SHP77 (cell line): ENCODE data around the gene IGFN1.

ENCODE experiments used
- DNase-seq, 2 experiments: peaks; one replicate each; lab custom pipeline; 2025; lab: John Stamatoyannopoulos, UW

IGFN1 gene

DNA sequence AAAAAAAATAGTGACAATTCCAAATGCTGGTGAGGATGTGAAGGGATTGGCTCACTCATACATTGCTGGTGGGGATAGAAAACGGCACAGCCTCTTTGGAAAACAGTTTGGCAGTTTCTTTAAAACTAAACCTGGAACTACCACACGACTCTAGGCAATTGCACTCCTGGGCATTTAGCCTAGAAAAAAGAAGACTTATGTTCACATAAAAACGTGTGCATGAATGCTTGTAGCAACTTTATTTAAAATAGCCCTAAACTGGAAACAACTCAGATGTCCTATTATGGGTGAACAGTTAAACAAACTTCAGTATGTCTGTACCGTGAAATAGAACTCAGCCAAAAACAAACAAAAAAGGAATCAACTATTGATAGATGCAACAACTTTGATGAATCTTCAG lies 26.9 kb upstream of the IGFN1 start:
- no peak for DNase-seq

DNA sequence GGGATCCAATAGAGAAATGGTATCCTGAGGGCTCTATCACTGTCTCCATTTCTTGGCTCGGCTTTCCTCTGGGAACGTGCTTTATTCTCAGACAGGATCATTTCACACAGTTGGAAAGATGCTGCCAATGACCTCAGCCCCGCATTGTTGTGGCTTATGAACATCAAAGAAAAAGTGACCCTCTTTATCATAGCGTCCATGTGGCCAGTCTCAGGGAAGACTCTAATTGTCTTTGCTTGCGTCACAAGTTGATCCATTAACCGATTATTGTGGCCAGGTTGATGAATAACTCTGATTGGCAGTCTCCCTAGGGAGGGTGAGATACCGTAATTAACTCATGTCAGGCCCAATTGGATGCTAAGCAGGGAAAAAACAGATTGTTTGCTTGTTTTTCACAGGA lies 26.0 kb upstream of the IGFN1 start:
- DNase-seq: no peak

DNA sequence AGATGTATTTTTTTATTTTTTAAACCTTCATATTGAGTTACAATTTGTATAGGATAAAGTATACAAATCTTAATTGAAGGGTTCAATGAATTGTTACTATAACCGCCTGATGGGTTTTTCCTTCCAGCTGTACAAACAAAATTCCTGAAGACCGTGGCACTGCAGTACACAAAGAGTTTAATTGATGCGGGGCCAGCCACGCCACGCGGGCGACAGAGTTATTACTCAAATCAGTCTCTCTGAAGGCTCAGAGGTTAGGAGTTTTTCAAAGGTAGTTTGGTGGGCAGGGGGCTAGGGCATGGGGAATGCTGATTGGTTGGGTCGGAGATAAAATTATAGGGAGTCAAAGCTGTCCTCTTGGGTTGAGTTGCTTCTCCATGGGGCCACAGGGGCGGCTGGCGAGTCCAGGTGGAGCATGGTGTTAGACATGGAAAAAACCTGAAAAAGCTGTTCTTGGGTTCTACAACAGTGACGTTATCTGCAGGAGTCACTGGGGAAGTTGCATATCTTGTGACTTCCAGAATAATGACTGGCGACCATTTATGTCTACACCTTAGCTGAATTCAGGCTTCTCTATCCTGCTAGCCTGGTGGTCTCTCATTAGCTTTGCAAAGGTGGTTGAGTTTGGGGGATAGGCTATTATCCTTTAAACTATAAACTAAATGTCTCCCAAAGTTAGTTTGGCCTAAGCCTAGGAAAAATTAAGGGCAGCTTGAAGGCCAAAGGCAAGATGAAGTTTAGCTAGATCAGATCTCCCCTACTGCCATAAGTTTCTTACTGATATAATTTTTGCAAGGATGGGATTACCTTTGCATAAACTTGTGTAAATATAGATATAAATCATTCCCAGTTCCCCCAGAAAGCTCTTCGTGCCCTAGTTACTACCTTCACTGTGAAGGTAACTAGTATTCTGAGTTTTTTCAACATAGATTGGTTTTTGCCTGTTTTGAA lies 23.3 kb upstream of the IGFN1 start:
- peak; percentile 67 to 78 for DNase-seq

DNA sequence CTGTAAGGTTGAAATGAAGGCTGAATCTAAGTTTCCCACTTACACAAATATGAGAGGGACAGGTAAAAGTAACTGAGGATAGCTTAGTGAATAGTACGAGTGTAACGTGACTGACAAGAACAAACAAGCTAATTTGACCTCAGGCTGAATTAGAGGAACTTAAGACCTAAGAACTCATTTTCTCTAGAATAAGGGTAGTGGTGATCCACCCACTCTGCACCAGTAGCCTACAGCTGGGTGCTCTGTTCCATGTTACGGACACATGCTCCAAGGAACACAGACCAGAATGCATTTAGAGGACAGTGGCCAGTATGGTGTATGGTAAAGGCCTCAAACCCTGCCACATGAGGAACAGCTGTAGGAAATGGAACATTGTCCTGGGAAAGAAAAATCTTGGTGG lies 21.4 kb upstream of the IGFN1 start:
- no peak for DNase-seq

DNA sequence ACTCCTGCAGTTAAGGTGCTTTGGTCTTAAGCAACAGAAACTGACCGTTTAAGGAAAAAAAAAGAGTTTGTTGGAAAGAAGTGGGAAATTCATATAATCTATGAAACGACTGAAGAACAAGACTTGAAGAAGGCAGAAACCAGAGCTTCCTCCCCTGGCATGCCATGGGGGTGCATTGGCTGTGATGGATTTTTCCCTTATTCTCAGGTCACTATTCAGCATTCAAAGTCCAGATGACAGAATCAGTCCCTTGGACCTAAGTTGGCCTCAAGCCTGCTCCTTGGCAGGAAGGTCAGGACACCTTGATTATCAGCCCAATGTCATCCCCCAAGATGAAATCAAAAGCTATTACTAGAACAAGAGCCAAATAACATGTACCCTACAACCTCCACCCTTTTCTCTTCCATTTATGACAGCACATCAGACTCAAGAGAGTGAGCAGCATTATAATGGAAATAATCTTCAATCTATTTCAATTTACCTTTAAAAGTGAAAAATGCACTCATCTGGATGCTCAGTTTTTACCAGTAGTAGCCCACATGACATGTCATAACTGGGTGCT lies 20.6 kb upstream of the IGFN1 start:
- DNase-seq: no peak

DNA sequence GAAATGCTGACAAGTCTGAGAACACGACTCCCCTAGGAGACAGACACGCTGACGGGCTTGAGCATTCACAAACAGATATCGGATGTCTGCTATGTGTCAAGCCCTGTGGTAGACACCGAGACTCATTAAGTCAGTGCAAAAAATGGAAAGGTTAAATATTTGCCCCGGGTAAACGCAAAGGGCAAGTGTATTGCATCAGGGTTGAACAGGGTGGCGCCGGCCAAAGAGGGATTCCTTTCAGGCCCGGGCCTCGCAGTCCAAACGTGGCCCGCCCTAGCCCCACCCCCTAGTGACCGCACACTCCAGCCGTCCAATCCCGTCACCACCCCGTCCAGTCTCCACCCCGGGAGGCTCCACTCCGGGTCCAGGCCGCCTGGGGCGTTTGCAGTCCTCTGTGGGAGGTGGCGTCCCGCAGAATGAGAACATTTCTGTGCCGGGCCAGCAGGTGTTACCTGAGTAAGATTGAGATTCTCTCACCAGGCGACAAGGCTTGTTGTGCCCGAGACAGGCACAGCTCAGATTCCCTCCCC lies 20.0 kb upstream of the IGFN1 start:
- DNase-seq: peak; percentile 95 to 96

DNA sequence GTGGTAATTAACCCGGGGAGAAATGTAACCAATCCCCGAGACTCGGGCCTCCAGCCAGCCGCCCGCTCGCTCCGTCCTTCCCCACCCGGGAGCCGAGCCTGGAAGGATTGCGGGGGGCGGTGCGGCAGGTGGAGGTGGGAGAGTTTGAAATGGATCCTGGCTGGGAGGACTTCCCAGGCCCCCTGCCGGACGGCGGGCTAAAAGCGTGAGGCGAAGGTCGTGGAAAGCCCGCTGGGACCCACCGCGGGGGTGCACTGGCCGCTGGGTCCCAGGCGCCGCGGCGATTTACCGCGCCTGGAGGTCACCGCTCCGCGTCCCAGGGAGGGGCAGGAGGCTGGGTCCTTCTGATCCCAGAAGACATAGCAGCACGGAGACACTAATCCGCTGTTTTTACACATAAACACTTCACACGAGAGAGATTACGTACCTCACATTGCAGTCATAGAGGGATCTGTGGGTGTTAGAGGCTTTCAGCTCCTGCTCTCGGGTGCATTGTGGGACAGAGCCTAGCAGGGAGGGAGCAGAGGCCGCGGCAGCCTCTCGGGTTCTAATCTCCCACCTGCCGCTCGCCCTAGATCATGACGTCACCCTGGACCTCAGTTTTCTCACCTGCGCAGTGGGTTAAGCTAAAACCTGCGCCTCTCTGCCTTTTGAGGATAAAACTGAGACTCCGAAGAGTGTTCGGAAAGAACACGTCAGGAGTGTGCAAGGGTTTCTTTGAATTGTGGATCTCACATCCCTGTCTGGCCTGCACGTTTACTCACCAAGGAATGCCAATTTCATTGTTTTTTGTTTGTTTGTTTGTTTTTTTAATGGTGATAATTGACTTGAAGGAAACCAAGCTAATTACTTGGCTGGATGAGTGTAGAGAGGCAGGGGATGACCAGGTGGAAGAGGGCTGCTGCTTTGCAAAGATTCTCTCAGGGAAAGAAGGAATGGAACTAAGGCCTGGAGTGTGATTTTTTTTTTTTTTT lies 19.3 kb upstream of the IGFN1 start:
- peak; percentile 73 to 81 for DNase-seq

DNA sequence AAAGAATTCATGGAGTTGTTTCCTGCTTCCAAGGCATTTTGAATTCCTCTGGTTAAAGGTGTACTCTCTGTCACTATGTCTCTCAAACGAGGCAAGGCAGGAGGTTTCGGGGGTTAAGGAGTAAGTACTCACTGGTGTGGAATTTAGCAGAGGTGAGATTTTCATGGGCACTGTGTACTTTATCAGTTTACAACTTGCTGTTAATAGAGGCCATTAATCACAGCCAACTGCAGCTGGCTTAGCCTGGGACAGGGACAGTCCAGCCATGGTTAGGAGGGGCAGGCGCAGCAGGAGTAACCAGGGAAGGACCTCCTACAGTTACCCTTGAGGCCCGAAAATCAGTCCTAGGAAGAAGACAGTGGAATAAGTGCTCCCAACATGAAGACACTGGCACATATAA lies 18.3 kb upstream of the IGFN1 start:
- DNase-seq: no peak

DNA sequence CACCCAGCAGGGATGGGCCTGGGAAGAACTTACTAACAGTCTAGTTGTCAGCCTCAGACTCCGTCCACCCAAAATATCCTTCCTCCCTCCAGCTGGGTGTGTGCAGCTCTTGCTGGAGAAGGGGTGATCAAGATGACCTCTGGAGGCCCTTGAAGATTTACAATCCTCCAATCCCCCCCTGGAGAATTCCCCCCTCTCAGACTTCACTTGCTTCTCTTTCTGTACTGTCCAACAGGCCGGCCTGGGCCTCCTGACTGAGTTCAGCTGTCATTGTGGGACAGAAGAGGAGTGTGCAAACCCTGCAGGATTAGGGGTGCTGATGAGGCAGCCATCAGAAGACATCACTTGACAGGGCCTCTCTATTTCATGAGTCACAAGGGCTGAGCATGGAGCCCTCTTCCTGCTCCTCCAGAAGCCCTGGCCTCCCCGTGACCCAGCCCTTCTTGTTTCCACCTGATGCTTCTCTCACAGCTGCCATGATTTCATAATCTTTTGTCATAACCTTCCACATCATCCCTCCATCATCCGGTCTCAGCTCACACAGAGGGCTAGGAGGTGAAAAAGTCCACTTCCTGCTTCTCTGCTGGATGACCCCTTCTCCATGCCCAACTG lies 17.5 kb upstream of the IGFN1 start:
- DNase-seq: no peak

DNA sequence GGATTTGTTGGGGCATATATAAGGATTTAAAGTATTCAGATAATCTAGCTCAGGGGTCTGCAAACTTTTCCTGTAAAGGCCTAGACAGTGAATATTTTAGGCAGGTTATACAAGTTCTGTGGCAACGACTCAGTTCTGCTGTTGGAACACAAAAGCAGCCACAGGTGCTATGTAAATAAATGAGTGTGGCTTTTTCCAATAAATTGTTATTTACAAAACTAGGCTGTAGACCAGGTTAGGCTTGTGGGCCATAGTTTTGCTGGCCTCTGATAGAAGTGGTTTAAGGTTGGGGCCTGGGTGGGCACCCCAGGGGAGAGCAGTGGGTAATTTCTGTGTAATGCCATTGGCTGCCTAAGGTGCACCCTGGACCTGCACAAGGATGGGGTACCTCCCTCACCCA lies 16.9 kb upstream of the IGFN1 start:
- DNase-seq: no peak

DNA sequence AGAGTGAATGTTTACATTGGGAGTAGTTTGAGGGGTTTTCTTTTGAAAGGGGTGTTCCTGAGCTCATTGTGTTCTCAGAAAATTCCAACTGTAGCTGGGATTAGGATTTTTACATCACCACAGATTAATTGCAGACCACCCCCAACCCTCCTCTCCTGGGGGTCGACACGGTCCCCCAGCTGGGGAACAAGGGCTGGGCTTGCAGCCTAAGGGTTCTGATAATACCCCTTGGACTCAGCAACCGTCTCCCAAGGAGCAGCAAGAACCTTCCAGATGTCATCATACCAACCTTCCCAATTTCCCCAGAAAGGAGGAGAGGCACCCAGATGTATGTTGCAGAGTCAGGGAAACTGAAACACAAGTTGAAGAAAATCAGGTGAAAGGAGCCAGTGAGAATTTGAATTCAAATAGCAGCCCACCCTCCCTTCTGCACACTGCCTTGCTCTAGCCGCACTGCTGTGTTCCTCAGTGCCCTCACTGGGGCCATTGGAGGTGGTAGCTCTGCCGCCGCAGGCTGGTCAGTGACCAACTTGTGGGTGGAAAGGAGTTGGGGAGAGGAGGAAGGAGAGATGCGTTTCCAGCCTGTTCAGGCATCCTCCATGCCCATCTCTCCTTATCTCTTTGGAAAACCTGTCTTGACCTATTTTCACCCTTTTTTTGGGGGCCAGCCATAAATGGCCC lies 14.7 kb upstream of the IGFN1 start:
- DNase-seq: no peak

DNA sequence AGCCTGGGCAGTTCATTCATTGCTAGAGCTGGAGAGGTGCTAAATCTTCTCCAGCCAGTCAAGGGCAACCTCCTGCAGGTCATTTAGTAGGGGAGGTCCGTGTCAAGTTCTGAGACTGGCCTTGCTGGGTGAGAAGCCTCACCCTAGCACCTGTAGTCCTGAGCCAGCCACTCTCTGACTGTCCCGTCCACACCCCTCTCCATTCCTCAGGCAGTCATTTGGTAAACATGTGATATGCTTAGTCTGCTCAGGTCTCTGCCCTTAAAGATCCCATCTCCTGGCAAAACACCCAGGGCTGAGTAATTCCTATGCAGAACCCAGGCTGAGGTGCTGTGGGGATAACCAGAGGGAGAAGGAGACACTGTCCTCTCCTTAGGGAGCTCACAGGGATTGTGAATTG lies 13.7 kb upstream of the IGFN1 start:
- no peak for DNase-seq

DNA sequence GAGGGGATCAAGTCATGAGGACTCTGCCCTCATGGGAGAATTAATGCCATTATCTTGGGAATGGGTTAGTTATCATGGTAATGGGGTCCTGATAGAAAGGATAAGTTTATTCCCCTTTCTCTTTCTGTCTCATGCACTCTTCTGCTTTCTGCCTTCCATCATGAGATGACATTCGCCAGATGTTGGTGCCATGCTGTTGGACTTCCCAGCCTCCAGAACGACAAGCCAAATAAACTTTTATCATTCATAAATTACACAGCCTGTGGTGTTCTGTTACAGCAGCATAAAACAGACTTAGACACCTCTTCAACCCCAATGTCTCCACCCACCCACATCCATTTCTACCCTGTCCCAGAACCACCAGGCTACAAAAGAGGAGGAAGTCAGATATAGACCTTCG lies 11.9 kb upstream of the IGFN1 start:
- DNase-seq: no peak

DNA sequence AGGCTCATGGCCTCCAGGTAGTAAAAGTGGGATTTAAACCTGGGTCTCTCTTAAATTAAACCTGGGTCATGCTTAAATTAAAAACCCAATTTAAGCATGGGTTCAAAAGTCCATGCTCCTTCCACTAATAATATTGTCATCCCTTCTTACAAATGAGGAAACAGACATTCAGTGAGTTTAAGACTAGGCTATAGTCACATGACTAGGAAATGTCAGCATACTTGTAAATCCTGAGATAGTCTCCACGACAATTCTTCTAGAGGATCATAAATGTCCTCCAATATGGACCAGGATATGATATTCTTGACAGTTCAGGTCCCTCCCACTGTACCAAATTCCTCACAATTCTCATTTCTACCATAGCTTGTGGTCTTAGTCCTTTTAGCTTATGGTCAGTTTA lies 10.5 kb upstream of the IGFN1 start:
- no peak for DNase-seq

DNA sequence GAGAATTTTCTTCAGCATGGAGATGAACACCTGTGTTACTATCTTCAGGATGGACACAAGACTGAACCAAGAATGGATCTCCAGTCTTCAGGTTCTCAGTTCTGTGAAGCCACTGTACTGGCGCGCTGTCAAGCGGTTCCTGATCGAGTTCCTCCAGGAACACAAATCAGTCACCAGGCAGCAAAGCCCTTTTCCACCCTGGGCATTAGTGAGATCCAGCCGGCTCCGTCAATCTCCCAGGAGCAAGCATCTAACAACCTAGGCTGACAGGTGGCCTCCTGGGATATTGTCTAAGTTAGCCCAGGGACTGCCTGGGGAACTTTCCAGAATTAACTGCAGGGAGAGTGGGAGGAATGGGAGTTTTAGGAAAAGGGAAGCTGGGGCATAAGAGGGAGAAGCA lies 9.7 kb upstream of the IGFN1 start:
- DNase-seq: no peak

DNA sequence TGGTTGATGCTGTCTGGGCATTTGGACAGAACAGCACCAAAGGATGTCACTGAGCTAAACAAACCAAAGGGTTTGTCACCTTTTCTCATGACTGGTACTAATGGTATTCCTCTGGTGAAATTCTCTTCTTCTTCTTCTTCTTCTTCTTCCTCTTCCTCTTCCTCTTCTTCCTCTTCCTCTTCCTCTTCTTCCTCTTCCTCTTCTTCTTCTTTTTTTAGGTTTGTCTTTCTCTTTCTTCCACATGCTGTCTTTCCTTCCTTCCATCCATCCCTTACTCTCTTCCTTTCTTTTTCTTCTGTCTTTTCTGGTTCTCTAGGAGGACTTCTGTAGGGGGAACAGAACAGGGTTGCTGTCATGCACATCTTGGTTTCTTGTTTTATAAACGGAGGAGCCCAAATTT lies 9.3 kb upstream of the IGFN1 start:
- DNase-seq: no peak

DNA sequence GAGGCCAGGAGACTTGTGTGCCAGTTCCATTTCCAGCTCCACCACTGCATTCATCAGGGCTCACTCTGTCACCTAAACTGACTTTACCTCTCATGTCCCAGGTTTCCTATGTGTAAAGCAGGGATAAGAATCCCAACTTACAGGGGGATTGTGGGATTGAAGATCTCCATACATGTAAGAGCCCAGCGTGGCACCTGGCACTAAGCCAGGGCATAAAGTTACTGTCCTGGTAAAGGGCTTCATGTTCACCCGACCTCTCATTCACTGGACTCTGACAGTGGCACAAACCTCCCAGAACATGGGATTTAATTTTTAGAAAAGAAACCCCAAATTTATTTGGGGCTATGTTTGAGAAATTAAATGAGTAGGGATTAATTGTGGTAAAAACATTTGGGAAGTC lies 8.9 kb upstream of the IGFN1 start:
- no peak for DNase-seq

DNA sequence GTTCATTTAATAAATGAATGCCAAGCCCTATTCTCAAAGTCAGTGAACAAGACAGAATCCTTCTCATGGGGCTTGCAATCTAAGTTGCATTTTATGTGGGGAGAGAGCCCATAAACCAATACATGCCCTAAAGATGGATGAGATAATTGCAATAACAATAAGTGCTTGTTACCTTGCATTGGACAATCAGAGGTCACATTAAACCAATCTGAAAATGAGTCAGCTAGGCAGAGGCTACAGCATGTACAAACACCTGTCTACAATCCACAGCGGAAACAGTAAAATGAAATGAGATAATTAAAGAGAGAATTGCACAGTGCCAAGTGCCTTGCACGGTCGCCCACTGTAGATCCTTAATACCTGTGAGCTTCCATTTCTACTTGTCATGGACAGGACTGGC lies 7.4 kb upstream of the IGFN1 start:
- DNase-seq: peak in 1 of 2 experiments; percentile 8

DNA sequence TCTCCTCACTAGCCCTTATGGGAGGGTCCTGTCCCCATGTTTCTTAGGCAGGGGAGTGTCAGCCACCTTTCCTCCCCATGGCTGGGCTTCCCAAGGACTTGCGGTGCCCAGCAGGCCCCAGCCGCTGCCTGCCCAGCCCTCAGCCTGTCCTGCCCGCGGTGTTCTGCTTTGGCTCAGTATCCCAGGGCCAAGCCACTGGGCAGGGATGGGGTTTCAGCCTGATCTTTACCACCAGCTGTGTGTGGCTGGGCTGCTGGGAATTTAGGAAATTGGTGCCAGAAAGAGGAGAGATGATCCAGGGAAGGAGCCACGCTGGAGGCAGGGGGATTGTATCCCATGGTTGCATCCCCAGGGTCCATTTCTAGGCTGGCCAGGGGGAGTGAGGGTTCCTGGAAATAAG lies 6.9 kb upstream of the IGFN1 start:
- DNase-seq: no peak

DNA sequence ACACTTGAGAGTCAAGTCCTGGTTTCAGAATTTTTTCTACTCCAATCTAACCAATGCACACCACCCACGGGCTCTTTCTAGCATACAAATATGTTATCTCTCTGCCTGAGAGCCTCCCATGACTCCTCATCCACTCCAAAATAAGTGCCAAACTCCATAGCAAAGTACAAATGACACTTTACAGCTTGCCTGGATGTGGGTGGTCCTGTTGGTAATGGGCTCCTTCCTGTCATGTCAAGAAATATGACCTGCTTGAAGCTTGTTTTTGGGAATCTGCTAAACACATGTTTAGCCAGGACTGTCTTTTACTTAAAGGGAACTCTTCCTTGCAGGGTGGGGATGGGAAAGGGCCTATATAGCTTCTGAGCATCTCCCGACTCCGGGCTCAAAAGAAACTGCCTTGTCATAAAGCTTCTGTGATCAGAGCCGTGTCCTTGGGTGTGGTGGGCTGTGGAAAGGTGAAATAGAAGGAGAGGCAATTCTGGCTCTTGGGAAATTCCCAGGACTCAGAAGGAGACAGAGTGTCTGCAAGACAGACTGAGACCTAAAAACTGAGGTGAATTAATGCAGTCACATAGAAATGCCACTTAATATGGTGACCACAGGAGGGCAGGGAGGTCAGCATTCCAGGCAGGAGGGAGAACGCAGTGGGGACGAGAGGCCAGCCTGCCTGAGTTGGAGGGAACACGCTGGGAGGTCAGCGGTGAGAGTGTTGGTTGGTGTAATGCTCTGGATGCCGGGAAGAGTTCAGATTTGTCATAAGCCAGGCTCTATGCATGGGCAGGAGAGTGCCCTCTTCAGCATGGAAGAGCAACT lies 6.1 kb upstream of the IGFN1 start:
- peak; percentile 29 to 77 for DNase-seq

DNA sequence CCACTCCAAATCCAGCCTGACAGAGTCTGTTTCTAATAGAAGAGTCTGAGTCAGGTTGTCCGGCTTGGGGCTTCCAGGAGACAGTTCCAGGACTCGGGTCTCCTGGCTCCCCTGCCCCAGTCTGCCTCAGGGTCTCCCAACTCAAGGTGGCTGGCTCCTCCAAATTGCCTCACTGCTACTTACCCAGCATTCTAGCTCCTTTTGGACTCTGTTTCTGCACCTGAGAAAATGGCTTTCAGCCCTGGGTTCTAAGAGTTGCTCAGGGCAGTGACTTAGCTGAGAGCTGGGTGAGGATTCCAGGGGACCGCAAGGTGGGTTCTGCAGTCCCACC lies 5.5 kb upstream of the IGFN1 start:
- no peak for DNase-seq
